Neural progenitor cell (in vitro differentiated cells): Measurements from ENCODE around the gene PRICKLE1.

ENCODE experiments used
- EZH2 ChIP-seq: fragments of 200-600 bp; sonication (generic); IDR thresholded peaks from 2 replicates; pipeline ENCODE4 v1.6.1; 2017; ENCODE audit warnings: antibody characterized with exemption, mild to moderate bottlenecking, moderate library complexity
- EZH2phosphoT487 ChIP-seq: fragments of 200-600 bp; sonication (generic); IDR thresholded peaks from 2 replicates; pipeline ENCODE4 v1.6.1; 2017; ENCODE audit warnings: antibody characterized with exemption
- TF ChIP-seq, protein P1 (sequence below): fragments of 200-600 bp; sonication (generic); IDR thresholded peaks from 2 replicates; pipeline ENCODE4 v1.5.1; 2017; ENCODE audit warnings: antibody characterized with exemption, mild to moderate bottlenecking

DNA sequence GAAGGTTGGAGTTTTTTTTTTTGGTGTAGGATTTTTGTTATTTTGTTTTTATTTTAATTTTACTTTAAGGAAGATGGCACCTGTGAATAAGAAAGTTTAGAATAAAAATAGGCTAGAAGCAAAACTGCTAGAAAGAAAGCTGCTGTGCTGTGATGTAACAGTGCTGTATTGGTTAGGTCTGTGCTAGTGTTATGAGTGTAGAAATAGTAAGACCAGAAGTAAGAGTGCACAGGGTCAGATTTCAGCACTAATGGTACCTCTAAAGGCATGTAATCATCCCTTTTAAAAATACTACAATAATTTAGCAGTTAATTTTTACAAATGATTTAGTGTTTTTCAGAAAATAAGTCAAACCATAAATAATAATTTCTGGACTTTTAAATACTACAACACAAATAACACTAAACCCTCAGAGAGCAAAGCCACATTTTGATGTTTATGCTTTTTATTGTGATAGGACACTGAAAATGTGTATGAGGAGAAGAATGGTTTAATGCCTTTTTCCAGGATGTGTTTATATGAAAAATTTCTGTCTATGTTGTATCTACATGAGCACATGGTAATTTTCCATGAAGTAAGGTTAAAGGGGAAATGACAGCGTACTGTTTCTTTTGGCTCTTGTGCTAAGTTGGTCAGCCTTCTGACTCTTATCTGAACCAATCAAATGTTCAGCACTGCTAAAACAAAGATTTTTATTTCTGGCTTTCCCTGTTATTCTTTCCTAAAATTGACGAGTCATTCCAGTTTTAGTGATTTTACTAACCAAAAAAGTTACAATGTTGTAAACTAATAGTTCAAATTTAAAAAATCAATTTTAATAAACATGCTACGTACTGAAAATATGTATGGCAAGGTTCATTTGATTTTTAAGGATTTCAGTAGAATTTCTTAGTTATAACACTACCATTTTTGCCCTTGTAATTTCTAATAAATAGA is 167.4 kb downstream of the PRICKLE1 start:
- TF ChIP-seq, protein P1, sequence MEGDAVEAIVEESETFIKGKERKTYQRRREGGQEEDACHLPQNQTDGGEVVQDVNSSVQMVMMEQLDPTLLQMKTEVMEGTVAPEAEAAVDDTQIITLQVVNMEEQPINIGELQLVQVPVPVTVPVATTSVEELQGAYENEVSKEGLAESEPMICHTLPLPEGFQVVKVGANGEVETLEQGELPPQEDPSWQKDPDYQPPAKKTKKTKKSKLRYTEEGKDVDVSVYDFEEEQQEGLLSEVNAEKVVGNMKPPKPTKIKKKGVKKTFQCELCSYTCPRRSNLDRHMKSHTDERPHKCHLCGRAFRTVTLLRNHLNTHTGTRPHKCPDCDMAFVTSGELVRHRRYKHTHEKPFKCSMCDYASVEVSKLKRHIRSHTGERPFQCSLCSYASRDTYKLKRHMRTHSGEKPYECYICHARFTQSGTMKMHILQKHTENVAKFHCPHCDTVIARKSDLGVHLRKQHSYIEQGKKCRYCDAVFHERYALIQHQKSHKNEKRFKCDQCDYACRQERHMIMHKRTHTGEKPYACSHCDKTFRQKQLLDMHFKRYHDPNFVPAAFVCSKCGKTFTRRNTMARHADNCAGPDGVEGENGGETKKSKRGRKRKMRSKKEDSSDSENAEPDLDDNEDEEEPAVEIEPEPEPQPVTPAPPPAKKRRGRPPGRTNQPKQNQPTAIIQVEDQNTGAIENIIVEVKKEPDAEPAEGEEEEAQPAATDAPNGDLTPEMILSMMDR, result no peak
- TF ChIP-seq EZH2phosphoT487, result no peak
- no peak for TF ChIP-seq EZH2
